Measurements from ENCODE around the gene TRIM15.

GRCh38 chr6:30130887-30131862 is 32.2 kb upstream of the TRIM15 start:
- TF ChIP-seq POLR2A (IDR thresholded peaks at IDR 0.05) (no peak), CTCF (IDR thresholded peaks at IDR 0.05 in 8 of 11, conservative IDR thresholded peaks at IDR 0.05 in 3 of 11) (peak; percentile 90 to 98 (median 93))
